CD4-positive, alpha-beta T cell treated with Interleukin-4 for 1 hour (primary cell): Measurements from ENCODE around the gene ZFP91.
A peak's percentile ranks its signal among the peaks of the same experiment; 100 is the strongest.

Experiments used
- DNase-seq, 2 donors: peaks; one replicate each; pipeline ENCODE4 v3.0.0-alpha.2; 2020 to 2022

Gene ZFP91

DNA sequence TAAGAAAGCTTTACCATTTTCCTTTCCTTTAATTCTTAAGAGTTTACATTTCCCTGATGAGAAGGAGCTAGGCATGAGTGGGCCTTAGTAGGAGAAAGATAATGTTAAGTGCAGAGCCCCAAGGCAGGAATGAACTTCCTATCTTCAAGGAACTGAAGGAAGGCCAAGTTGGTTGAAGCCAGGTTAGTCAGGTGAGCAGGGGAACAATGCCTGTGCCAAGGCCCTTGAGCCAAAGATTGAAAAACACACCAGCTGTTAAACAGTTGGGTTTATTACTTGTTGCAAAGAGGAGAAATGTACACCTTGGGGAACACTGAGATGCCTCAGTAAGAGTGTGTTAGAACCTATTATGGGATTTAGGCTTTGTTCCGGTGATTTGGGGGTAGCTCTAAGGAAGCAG lies 53.6 kb downstream of the ZFP91 start:
- no peak for DNase-seq

DNA sequence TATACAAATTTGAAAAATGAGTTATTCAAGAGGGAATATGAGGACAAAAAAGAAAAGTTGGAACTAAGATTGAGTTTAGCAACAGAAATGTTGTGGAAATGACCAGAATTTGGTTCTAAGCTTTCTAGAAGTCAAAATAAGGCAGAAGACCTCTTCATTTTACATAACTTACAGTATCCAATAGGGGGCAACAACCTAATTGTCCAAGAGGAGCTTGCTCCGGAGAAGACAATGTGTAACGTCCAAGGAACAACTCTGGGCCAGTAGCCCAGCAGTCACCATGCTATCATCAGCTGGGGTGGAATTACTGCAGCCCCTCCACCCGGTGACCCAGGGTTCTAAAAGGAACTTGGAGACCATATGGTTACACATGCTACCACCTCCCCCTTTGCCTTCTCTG lies 57.7 kb downstream of the ZFP91 start:
- no peak for DNase-seq

DNA sequence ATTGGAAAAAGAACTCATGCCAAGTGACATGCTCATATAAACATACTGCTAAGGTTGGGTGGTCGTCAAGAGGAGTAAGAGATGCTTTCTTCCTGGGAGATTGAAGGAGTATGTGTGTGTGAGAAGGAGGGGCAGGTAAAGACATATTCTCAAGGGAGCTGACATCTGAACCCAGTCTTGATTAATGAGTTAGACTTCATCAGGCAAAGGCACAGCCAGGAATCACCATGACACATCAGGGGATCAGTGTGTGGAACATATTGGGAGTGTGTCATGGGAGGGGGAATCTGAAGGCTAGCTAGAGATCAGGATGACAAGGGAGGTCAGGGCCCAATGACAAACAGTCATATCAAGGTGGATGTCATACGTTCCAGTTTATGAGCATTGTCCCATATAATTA lies 58.5 kb downstream of the ZFP91 start:
- no peak for DNase-seq

DNA sequence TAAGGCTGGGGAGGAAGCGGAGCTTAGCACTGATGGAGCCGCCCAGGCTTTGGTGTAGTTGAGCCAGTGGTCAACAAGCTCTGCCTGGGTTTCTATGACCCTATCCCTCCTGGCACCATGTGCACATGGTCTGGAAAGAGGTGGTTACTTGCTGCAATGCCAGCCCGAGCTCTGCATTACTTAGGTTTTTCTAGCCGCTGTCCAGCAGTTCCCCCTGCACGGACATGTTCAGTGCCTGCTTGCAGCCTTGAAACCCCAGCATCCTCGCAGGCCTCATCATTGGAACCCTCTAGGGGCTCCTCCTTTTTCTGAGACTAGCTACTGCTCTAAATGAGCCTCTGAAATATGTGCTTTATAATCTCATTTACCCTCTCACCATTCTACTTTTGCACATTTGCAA lies 60.2 kb downstream of the ZFP91 start:
- DNase-seq: no peak

DNA sequence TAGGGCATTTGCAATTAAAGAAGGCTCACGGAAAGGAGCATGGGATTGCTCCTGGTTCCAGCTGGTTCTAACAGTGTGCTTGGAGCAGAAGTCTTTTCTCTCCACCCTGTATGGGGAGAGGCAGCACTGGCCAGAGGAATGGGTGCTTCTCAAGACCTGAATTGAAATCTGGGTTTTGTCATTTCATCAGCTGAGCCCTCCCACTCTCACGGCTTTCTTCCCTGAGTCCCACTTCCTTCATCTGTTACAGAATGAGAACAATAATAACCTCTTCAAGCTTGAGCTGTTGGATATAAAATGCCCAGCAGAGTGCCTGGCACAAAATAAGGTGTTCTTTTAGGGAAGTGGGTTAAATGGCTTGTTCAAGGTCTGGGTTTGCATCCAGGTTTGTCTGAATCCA lies 60.8 kb downstream of the ZFP91 start:
- no peak for DNase-seq

DNA sequence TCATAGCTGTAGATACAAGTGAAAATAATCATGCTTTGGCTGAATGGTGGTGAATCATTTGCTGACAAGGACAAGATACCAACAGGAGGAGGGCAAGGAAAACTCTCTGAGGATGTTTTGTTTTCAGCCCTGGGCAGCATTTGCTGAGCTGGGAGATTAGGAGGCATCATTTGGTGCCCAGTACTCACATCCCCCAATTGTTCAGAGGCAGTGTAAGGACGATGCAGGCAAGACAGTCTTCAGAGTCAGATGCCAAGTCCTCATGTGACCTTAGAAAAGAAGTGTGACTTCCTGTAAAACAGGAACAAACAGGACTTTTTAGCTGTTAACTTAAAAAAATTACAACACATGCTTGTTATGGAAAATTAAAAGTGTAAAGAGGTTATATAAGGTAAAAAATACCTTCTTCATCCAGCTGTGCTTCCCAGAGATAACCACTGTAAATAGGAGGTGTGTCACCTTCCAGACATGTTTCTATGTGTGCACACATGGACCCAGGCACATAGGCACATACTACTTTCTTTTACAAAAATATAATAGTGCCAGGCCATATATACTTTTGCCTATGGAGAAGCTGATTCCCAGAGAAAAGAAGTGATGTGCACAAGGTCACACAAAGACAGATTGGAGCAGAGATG lies 61.6 kb downstream of the ZFP91 start:
- DNase-seq: peak in 1 of 2 donors; percentile 36

DNA sequence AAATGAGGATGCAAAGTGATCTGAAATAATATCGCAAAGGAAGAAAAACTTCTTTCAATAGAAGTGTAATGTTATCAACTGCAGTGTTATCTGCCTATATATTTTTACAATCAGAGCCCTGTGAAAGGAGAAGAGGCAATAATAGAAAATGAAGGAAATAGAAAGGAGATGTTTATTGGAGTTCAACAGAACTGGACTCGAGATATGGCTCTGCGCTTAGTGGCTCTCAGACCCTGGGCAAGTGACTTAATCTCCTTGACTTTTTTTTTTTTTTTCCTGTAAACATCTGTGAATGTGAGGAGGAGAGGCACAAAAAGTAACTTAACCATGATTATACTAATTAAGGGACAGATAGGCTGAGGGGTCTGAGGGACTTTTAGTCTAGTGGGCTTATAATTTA lies 62.5 kb downstream of the ZFP91 start:
- DNase-seq: no peak

DNA sequence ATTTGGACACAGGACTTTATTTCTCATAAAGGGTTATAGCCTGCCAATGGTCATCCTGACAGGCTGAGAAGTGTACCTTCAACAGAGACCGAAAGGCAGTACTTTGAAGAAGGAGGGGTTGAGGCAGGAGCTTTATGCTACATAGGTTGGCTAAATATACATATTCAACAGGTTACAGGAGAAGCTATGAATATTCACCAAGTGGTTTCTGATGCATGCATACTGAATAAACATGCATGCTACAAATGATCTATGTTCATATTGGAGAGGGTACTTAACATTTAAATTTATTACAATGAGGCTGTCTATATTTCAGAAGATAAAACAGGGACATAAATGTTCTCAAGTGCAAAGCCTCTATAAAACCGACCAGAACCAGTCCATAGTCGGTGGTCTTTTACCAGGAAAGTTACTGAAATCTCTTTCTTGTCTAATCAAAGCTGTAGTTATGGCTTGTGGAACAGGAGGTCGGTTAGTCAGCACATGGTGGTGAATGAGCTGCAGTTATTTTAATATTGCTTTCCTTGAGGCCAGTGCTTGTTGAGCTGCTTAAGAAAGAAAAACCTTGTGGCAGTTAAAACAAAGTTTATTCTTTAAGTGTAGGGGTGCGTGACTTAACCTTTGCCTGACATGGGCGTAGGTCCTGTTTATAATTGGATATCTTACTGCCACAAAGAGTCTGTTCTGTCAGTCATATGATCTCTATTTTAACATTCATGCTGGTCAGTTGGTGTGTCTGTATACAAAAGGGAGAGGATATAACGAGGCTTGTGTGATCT lies 63.1 kb downstream of the ZFP91 start:
- no peak for DNase-seq

DNA sequence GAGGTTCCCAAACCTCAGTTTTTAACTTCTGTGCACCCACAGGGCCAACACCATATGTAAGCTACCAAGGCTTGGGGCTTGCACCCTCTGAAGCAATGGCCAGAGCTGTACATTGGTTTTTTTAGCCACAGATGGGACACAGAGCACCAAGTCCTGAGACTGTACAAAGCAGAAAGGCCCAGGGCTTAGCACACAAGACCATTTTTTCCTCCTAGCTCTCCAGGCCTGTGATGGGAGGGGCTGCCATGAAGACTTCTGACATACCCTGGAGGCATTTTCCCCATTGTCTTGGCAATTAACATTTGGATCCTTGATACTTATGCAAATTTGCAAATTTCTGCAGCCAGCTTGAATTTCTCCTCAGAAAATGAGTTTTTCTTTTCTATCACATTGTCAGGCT lies 67.0 kb downstream of the ZFP91 start:
- no peak for DNase-seq

DNA sequence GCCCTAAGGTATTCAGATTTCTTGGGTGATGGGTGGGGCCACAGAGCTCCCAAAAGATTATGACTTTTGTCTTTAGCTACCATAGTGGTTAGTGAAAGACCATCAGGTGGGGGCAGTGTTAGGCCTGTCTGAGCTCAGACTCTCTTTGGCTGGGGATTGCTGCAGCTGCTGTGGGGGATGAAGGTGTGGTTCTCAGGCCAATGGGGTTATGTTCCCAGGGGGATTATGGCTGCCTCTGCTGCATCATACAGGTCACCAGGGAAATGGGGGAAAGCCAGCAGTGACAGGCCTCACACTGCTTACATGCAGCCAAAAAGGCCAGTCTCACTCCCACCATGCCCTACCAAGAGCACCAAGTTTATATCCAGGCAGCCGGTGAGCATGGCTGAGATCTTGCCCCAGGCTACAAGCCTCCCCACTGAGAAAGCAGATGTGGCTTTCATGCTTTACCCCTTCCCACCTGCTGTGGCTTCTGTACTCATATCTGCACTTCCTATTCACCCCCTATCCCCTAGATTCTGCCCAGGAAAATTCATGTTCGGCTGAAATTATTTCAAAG lies 68.4 kb downstream of the ZFP91 start:
- peak in 1 of 2 donors; percentile 12 for DNase-seq

DNA sequence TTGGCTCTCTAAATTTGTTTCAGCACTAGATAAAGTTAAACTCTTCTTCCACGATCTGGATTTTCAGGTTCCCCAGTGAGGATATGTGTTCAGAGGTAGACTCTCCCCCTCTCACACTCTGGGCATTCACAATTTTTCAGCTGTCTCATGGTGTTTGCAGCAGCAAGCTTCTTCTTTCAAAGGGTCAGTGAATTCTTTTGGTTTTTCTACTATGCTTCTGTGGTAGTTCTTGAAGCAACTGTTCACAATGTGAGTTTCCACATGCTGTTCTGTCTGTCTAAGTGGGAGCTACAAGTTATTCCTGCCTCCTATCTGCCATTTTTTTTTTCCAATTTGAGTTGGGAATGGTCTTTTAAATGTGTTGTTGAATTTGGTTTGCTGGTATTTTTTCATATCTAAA lies 69.0 kb downstream of the ZFP91 start:
- no peak for DNase-seq

DNA sequence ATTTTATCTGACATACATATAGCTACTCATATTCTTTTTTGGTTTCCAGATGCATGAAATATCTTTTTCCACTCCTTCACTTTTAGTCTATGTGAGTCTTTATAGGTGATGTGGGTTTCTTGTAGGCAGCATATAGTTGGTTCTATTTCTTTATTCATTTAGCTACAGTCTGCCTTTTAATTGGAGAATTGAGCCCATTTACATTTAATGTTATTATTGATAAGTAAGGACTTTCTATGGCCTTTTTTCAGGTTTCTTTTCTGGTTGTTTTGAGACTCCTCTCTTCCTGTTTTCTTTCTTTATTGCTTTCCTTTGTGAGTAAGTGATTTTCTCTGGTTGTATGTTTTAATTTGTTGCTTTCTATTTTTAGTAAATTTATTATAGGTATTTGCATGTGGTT lies 70.8 kb downstream of the ZFP91 start:
- no peak for DNase-seq

DNA sequence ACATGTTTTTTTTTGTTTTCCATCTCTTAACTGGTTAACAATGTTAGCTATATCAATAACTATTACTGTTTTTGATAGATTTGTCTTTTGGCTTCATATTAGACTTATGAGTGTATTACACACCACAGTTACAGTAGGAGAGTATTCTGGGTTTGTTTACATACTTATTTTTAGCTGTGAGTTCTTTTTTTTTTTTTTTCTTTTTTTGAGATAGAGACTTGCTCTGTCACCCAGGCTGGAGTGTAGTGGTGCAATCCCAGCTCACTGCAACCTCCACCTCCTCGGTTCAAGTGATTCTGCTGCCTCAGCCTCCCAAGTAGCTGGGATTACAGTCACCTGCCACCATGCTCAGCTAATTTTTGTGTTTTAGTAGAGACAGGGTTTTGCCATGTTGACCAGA lies 71.6 kb downstream of the ZFP91 start:
- DNase-seq: no peak

DNA sequence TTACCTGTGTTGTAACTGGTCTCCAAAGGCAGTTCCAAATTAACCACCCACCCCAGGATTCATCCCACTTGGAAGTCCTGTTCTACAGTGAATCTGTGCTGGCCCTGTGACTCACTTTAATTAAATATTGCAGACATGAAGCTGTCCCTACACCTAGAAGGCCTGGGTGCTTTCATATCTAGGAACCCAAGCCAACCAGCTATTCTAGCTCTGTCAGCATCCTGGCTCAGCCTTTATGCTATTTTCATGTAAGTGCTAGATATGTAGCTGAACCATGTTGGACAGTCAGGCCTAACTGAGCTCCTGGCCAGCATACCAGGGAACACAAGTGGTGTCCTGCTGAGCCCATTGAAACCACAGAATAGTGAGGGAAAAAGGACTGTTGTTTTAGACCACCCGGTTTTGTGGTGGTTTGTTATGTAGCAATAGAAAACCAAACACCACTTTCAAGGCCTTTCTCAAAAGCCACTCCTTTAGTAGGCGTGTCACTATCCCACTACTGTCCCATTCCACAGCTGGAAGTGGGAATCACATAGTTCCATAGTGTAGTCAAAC lies 73.9 kb downstream of the ZFP91 start:
- DNase-seq: no peak

DNA sequence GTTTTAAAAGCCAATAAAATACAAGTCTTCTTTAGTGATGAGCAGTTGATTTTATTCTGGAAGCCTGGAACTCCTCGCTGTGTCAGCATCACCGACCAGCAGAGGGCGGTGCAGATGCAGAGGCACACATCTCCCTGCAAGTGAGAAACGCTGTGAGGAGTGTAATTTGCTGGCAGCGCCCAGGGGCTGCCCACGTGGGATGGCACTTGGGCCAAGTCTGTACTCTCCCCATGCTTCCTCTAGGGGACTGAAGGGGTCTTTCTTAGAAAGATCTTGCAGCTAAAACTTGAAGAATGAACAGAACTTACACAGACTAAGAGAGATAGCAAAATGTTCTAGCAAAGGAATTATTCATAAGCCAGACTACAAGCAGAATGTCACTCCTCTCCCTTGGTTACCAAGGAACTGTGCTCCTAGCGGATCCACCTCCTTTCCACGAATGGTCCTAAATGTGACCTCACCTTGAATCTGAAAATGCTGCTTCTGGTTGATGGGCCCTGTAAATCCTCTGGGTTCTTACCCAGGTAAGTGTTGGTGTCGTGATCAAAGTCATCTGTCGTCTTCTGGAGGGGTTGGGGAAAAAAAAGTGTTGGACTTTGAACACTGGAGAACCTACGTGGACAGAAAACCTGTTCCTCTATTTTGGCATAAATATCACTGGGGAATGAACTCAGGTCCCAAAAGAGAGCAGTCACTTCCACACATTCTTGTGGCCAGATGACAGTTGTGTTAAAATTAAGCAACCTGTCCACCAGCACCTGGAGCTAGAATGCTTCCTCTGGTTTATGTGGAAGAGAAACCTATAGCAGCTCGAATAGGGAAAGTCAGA lies 75.4 kb downstream of the ZFP91 start:
- peak; percentile 72 to 76 for DNase-seq

DNA sequence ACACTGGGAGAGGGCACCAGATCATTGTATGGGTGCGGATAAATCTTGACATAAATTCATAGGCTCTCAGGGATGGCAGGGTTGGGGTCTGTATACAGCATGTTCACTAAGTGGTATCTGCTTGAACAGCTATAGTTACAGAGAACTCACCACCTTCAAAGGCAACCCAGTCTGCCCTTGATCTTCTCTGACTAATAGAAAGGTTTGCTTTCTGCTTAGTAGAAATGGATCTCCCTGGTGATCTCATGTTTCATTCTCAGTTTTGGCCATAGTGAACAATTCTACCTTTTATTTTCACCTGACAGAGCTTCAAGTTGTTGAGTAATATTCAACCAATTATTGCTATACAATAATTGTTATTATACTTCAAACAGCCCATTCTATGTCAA lies 76.0 kb downstream of the ZFP91 start:
- DNase-seq: no peak

DNA sequence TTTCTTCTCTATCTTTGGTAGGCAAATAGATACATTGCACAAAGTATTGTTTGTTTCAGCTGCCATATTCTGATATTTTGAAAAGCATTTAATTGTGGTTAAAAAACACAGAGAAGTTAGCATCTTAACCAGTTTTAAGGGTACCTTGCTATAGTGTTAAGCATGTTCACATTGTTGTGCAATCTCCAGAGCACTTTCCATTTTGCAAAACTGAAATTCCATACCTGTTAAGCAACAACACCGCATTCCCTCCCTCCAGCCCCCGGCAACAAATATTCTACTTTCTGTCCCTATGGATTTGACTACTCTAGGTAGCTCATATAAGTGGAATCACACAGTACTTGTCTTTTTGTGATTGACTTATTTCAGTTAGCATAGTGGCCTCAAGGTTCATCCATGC lies 77.5 kb downstream of the ZFP91 start:
- no peak for DNase-seq

DNA sequence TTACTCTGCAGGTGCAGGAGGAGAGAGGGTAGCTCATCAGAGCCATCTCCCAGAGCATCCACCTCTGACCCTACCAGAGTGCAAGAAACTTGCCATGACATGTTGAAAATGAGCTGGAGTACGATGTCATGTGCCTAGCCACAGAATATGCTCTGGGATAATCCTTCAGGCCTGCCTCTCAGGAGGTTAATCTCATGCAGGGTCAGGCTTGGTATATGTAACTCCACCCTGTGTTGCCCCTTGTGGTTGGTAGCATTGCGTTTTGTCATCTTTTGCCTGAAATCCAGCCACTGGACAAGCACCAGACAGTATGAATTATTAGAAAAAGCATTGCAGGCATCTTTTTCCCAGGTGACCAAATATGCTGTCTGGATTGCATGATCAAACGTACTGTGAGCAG lies 79.8 kb downstream of the ZFP91 start:
- no peak for DNase-seq

DNA sequence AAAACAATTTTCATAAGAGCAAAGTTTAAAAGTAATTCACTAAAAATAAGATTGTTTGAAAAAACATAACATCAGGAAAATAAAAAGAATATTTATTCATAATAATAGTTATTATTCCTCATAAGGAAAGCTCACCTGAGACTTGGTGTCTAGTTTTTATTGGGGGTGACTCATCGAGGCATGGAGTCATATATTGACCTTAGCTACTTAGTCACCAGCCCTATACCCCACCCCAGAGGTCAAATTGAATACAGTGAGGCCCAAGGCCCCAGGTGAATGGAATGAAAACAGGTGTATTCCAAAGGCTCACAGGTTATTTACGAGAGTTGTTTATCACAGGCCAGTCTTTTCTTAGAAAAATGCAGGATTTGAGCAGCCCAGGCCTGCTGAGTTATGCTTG lies 80.5 kb downstream of the ZFP91 start:
- DNase-seq: no peak

DNA sequence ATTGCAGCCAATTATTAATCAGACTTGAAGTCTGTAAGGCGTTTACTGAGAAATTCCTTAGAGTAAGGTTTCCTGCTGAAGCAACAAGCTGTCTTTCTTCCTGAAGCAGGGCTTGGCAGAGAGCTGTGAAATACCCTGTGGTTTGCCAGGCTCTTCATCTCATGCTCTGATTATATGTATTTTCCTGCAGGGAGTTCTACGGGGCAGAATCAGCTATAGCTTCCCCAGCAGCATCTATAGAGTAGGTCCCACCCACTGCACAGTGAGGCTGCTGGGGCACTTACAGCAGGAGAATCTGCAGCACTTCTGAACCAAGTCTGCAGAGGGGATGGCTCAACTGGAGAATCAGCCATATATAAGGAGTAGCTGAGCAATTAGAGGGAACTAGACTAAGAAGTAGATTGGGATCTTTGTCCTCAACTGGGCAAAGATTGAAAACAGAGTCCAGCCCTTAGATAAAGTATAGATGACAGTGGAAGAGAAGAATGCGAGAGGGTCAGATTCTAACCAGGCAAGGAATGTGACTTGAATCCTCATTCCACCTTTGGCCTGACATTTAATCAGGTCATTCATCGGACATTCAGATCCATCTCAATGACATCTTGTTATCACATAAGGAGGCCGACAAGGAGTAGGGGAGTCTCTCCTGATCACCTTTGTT lies 81.2 kb downstream of the ZFP91 start:
- no peak for DNase-seq
